Measurements from ENCODE around the gene SMG9. TPM values are rescaled to one million over a fixed set of nuclear protein-coding genes. Genes with fewer than 3 reads are reported as not detected.

The SMG9 gene
- total RNA-seq, 4 donors from 2014 or later, result 13.7 to 22.8 (median 15.5) TPM

DNA sequence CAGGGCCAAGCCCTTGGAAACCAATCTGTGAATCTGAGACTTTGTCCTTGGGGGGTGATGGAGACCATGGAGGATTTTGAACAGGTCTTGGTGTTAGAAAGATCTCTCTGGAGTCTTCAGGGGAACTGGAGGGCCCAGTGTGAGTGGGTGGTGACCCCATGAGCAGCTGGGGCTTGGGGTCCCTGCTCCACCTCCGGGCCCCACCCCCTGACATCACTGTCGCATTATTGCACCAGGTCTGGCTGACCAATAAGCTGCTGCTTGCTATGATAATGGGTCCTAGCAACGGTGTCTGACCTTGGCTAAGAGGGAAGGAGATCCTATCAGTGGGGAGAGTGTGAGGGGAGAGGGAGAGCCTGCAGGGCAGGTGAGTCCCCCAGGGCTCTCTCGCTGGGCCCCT is 39.0 kb downstream of the SMG9 start, which contains the start of gene IRGC:
Gene IRGC (plus strand): TSS at position 301 of the 400 bp plus-strand sequence. CDS start 2,483 bp downstream, outside the sequence.
- no peak for ATAC-seq (ENCODE audit: low FRiP score)
- TF ChIP-seq, protein P1, sequence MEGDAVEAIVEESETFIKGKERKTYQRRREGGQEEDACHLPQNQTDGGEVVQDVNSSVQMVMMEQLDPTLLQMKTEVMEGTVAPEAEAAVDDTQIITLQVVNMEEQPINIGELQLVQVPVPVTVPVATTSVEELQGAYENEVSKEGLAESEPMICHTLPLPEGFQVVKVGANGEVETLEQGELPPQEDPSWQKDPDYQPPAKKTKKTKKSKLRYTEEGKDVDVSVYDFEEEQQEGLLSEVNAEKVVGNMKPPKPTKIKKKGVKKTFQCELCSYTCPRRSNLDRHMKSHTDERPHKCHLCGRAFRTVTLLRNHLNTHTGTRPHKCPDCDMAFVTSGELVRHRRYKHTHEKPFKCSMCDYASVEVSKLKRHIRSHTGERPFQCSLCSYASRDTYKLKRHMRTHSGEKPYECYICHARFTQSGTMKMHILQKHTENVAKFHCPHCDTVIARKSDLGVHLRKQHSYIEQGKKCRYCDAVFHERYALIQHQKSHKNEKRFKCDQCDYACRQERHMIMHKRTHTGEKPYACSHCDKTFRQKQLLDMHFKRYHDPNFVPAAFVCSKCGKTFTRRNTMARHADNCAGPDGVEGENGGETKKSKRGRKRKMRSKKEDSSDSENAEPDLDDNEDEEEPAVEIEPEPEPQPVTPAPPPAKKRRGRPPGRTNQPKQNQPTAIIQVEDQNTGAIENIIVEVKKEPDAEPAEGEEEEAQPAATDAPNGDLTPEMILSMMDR (IDR thresholded peaks at IDR 0.05), result no peak
- no peak for DNase-seq (ENCODE audit: low spot score)

DNA sequence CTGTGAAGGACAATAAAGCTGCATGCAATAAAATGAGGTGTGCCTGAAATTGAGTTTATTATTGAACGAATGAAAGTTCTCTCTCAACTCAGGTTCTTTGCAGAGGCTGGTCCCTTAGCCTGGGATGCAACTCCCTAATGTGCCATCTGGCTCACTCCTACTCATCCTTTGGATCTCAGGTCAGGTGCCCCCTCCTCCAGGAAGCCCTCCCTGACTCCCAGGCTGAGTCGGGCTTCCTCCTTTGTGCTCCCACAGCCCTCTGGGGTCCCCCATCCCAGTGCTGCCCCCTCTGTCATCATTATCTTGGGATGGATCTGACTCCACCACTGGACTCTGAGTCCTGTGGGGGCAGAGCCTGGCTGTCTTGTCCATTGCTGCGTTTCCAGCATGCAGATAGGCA is 41.6 kb downstream of the SMG9 start:
- no peak for DNase-seq (ENCODE audit: low spot score)
- TF ChIP-seq, protein P1 (IDR thresholded peaks at IDR 0.05), result no peak
- ATAC-seq (ENCODE audit: low FRiP score), result no peak

DNA sequence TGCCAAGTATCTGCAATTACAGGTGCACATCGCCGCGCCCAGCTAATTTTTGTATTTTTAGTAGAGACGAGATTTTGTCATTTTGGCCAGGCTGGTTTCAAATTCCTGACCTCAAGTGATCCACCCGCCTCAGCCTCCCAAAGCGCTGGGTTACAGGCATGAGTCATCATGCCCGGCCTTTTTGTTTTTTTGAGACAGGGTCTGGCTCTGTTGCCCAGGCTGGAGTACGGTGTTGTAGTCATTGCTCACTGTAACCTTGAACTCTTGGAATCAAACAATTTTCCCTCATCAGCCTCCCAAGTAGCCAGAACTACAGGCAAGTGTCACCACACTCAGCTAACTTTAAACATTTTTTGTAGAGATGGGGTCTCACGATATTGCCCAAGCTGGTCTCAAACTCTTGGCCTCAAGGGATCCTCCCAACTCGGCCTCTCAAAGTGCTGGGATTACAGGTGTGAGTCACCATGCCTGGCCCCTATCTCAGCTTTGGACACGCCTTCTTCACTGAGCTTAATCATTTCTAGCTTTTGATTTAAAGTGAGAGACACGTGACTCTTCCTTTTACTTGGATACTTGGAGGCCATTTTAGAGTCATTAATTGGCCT is 42.9 kb downstream of the SMG9 start:
- TF ChIP-seq, protein P1 (IDR thresholded peaks at IDR 0.05), result no peak
- DNase-seq (ENCODE audit: low spot score) (no peak), ATAC-seq (ENCODE audit: low FRiP score) (no peak)

DNA sequence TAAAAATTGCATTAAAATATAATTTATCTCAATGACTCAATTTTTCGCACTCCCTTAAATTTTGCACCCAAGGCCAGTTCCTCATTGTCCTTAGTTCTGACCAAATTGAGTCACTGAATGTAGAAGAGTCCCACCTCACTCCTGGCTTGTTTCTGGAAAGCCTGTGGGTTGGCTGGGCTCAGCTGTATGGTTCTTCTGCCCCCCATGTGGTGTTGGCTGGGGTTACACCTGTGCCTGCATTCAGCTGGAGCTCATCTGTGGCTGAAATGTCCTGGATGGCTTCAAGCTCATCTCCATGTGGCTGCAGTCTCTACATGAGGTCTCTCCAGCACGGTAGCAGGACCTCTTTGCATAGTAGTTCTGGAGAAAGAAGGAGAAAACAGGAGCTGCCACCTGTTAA is 46.0 kb downstream of the SMG9 start:
- TF ChIP-seq, protein P1 (IDR thresholded peaks at IDR 0.05), result no peak
- DNase-seq (ENCODE audit: low spot score) (no peak), ATAC-seq (ENCODE audit: low FRiP score) (no peak)

DNA sequence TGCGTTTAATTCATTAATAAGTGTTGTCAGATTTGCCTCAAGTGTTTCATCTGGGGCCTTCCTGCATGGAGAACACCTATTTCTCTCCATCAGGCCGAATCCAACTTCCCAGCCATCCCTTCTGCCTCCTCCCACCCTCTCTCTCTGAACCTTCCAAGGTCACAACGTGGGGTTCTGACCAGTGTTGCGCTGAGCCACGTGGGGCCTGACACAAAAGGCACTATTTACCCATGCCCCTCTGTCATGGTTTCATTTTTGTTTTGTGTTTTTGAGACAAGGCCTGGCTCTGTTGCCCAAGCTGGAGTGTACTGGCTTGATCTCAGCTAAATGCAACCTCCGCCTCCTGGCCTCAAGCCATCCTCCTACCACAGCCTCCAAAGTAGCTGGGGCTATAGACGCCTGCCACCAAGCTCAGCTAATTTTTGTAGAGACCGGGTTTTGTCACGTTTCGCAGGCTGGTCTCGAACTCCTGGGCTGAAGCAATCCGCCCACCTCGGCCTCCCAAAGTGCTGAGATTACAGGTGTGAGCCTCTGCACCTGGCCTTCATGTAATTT is 47.5 kb downstream of the SMG9 start:
- DNase-seq (ENCODE audit: low spot score), result no peak
- TF ChIP-seq, protein P1 (IDR thresholded peaks at IDR 0.05), result no peak
- ATAC-seq (ENCODE audit: low FRiP score), result no peak

DNA sequence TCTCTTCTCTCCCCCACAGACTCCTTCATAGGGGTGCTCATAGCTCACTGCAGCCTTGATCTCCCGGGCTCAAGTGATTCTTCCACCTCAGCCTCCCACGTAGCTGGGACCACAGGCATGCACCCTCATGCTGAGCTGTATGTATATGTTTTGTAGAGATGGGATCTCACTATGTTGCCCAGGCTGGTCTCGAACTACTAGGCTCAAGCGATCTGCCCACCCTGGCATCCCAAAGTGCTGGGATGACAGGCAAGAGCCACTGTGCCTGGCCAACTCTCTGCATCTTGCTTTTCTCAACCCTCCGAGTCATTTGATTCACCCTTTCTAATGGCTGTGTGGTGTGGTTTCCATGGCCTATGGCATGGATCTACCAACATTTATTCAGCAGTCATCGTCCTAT is 49.0 kb downstream of the SMG9 start:
- DNase-seq (ENCODE audit: low spot score) (no peak), ATAC-seq (ENCODE audit: low FRiP score) (no peak)
- TF ChIP-seq, protein P1 (IDR thresholded peaks at IDR 0.05), result no peak

Data from omental fat pad (tissue), 4 donors.